Stomach (tissue), 9 donors: ENCODE results near the gene GLRA3. TPM values are rescaled to one million over a fixed set of nuclear protein-coding genes. Genes with fewer than 3 reads are reported as not detected.

Experiments
- DNase-seq, 2 donors: peaks; one replicate each; pipeline versions ENCODE4 v3.0.0 to v3.0.0-alpha.2; 2013 to 2019
- H3K27ac ChIP-seq, 5 donors: fragments of 200-600 bp in 4 of 5; sonication (generic) in 4 of 5; one replicate each; pipeline ENCODE4 v1.5.1; 2013 to 2019; ENCODE audit warnings: mild to moderate bottlenecking in 1 of 5, moderate library complexity in 1 of 5
- H3K27me3 ChIP-seq, 3 donors: fragments of 200-600 bp; sonication (generic); one replicate each; pipeline ENCODE4 v1.5.1; 2017 to 2019; ENCODE audit warnings: mixed run types in 1 of 3
- H3K36me3 ChIP-seq, 4 donors: fragments of 200-600 bp; sonication (generic); 1 replicate in 3 of 4; 2 replicates in 1 of 4; pipeline ENCODE4 v1.5.1; 2016 to 2019
- H3K4me1 ChIP-seq, 4 donors: fragments of 200-600 bp; sonication (generic); one replicate each; pipeline ENCODE4 v1.5.1; 2016 to 2019
- H3K4me3 ChIP-seq, 4 donors: fragments of 200-600 bp; sonication (generic) in 3 of 4; one replicate each; pipeline ENCODE4 v1.5.1; 2016 to 2019; ENCODE audit warnings: mild to moderate bottlenecking in 1 of 4
- H3K9me3 ChIP-seq, 4 donors: fragments of 200-600 bp; sonication (generic); one replicate each; pipeline ENCODE4 v1.5.1; 2016 to 2019
- EP300 ChIP-seq: sonication (generic); formaldehyde crosslinking; IDR thresholded peaks from one replicate; pipeline ENCODE4 v1.6.1; 2017; ENCODE audit warnings: antibody characterized with exemption
- POLR2A ChIP-seq, 4 donors: fragments of 450-650 bp; IDR thresholded peaks; one replicate each; pipeline ENCODE4 v1.6.1; 2016; ENCODE audit warnings: antibody characterized with exemption in 4 of 4, control low read depth in 2 of 4, mild to moderate bottlenecking in 1 of 4, moderate library complexity in 1 of 4
- POLR2AphosphoS5 ChIP-seq, 3 donors: sonication (generic); formaldehyde crosslinking; IDR thresholded peaks; one replicate each; pipeline ENCODE4 v1.6.1; 2016; ENCODE audit warnings: antibody characterized with exemption in 3 of 3
- WGBS, 5 donors: extraction: QIAGEN DNeasy Blood & Tissue Kit in 3 of 5; methylation state at CpG; one replicate each; pipeline versions ENCODE4 v1.1.5 to v1.1.7; 2013 to 2018; 5-methylcytosine and 5-hydroxymethylcytosine counted together
- intact Hi-C: fragments of 100-400 bp; cut with DNase I; formaldehyde crosslinking; loops from one replicate; pipeline ENCODE4 v1.15.1; 2023; ENCODE audit warnings: low total_unique reads
- polyA plus RNA-seq, 3 donors: library from polyadenylated mRNA; stranded (reverse); fragments of 200-250 nt; gene quantifications; one replicate each; pipeline ENCODE4 v1.2.3, GENCODE V29; 2013
- total RNA-seq, 5 donors: library from RNA; depleted of rRNA; stranded (reverse); fragments of >200 nt; gene quantifications; one replicate each; pipeline versions ENCODE4 v1.1.0 to v1.2.3, GENCODE V29; 2014 to 2016
- TF ChIP-seq, protein P1 (sequence below), 7 experiments: fragments of 450-650 bp in 4 of 7; fragments of 200-600 bp in 3 of 7; sonication (generic) in 3 of 7; IDR thresholded peaks; one replicate each; pipeline ENCODE4 v1.5.1; 2016 to 2019; ENCODE audit warnings: antibody characterized with exemption in 7 of 7, control low read depth in 2 of 7, mild to moderate bottlenecking in 1 of 7
- donor health status: healthy with polysubstance abuse.
- donor health status: Bipolar disorder and iron deficiency.
- donor health status: healthy.

Gene GLRA3
- total and polyA plus RNA-seq, 8 donors: 0.06 to 0.18 TPM; not detected in 6

DNA sequence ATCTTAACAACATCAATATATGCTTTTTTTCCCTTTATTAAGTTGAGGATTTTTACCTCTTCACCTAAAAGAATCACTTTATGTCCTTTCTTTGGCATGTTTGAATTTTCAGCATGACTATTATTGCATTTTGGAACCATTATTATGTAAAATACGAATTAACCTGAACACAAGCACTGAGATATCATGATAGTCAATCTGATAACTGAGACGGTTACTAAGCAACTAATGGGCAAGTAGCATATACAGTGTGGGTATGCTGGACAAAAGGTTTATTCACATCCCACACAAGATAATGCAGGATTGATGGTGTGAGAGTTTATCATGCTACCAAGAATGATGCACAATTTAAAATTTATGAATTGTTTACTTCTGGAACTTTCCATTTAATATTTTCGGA is 24.6 kb upstream of the GLRA3 start:
- H3K9me3 ChIP-seq: no peaks in the 10 kb centered on the region
- 51 to 67% (median 62%) methylated on average over 3 of the region's 3 CpGs for WGBS, 5 donors
- no peak for DNase-seq
- TF ChIP-seq, protein P1, sequence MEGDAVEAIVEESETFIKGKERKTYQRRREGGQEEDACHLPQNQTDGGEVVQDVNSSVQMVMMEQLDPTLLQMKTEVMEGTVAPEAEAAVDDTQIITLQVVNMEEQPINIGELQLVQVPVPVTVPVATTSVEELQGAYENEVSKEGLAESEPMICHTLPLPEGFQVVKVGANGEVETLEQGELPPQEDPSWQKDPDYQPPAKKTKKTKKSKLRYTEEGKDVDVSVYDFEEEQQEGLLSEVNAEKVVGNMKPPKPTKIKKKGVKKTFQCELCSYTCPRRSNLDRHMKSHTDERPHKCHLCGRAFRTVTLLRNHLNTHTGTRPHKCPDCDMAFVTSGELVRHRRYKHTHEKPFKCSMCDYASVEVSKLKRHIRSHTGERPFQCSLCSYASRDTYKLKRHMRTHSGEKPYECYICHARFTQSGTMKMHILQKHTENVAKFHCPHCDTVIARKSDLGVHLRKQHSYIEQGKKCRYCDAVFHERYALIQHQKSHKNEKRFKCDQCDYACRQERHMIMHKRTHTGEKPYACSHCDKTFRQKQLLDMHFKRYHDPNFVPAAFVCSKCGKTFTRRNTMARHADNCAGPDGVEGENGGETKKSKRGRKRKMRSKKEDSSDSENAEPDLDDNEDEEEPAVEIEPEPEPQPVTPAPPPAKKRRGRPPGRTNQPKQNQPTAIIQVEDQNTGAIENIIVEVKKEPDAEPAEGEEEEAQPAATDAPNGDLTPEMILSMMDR (IDR thresholded peaks at IDR 0.05): no peak
- TF ChIP-seq POLR2AphosphoS5 (IDR thresholded peaks at IDR 0.05) (no peak), EP300 (no peak), POLR2A (IDR thresholded peaks at IDR 0.05) (no peak)
- H3K4me1 ChIP-seq: no peaks in the 10 kb centered on the region
- H3K36me3 ChIP-seq: no peaks in the 10 kb centered on the region
- no peak overlapping the region for H3K4me3 ChIP-seq
- H3K27me3 ChIP-seq: no peaks in the 10 kb centered on the region
- intact Hi-C loops: no loop called here
- no peak overlapping the region for H3K27ac ChIP-seq

DNA sequence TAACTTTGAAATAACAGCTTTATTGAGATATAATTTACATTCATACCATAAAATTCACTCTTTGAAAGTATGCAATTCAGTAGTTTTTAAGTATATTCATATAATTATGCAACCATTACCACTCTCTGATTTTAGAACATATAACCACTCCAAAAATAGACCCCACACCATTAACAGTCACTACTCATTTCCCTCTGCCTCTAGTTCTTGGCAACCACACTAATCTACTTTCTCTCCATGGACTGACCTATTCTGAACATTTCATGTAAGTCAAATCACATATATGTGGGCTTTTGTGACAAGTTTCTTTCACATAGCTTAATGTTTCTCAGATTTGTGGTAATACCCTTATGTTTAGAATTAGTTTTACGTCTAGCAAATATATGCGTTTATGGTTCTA is 19.5 kb upstream of the GLRA3 start:
- Histone ChIP-seq H3K27me3 (no peaks in the 10 kb centered on the region), H3K27ac (no peak overlapping the region), H3K4me3 (no peak overlapping the region), H3K36me3 (no peaks in the 10 kb centered on the region), H3K4me1 (no peaks in the 10 kb centered on the region), H3K9me3 (no peaks in the 10 kb centered on the region)
- no peak for DNase-seq
- no peak for TF ChIP-seq POLR2A (IDR thresholded peaks at IDR 0.05)
- no peak for TF ChIP-seq POLR2AphosphoS5 (IDR thresholded peaks at IDR 0.05)
- no peak for TF ChIP-seq EP300
- WGBS, 5 donors: 78 to 87% (median 83%) methylated on average over 2 of the region's 2 CpGs
- intact Hi-C loops: no loop called here

DNA sequence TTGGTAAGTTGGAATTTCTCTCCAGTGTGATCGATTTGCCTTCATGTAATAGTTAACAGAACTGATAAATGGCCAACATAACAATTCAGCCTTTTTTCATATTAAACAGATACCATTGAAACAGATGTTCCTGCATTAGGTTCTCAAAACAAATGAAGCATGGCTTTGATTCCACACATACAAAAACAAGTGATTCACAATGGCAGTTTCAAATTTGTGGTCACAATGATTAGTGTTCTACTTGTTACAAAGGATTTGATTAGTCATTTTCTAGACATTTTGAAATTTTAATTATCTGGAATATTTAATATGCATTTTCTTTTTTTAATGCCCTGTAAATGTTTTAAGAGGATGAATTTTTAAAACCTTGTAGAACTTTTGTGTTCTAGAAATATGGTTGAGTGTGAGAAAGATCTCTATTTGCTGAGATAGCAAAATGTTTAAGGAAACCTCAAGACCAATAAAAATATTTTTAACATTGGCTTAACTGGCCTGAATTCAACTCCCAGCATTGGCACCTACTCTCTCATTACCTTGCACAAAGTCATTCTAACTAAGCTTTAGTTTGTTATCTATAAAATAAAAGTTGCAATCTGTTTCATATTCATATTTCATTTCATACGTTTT is 18.9 kb upstream of the GLRA3 start:
- no peaks in the 10 kb centered on the region for H3K27me3 ChIP-seq
- DNase-seq: no peak
- intact Hi-C loops: no loop called here
- 64 to 65% (median 65%) methylated on average over 2 of the region's 2 CpGs for WGBS, 5 donors
- H3K36me3 ChIP-seq: no peaks in the 10 kb centered on the region
- no peaks in the 10 kb centered on the region for H3K9me3 ChIP-seq
- H3K27ac ChIP-seq: no peak overlapping the region
- no peaks in the 10 kb centered on the region for H3K4me1 ChIP-seq
- TF ChIP-seq POLR2A (IDR thresholded peaks at IDR 0.05): no peak
- TF ChIP-seq, protein P1 (IDR thresholded peaks at IDR 0.05): no peak
- no peak for TF ChIP-seq POLR2AphosphoS5 (IDR thresholded peaks at IDR 0.05)
- no peak for TF ChIP-seq EP300
- H3K4me3 ChIP-seq: no peak overlapping the region

- intact Hi-C loops: no loop called here
- Histone ChIP-seq H3K27me3 (no peaks in the 10 kb centered on the region), H3K36me3 (no peaks in the 10 kb centered on the region), H3K4me1 (no peaks in the 10 kb centered on the region), H3K4me3 (no peak overlapping the region), H3K27ac (no peak overlapping the region), H3K9me3 (no peaks in the 10 kb centered on the region)
- TF ChIP-seq EP300: no peak
- TF ChIP-seq, protein P1 (IDR thresholded peaks at IDR 0.05): no peak
- no peak for TF ChIP-seq POLR2AphosphoS5 (IDR thresholded peaks at IDR 0.05)
- TF ChIP-seq POLR2A (IDR thresholded peaks at IDR 0.05): no peak
- DNase-seq: no peak
These were observed 6.5 kb upstream of the GLRA3 start for GRCh38 chr4:174835536-174835935.

DNA sequence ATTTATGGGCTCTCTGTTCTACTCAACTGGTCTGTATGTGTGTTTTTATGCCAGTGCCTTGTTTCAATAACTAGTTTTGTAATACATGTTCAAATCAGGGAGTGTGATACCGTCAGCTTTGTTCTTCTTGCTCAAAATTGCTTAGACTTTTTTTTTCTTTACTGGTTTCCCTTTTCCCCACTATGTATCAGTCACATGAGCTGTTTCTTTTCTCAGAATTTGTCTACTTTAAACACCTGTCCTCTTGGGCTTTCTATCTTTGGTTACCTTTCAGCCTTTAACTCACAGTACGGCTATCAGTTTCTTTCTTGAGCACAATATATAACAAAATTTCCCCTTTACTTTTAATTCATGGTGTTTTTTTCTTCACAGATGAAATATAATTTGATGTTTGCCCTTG is 5.4 kb upstream of the GLRA3 start:
- DNase-seq: no peak
- no peak for TF ChIP-seq POLR2A (IDR thresholded peaks at IDR 0.05)
- TF ChIP-seq, protein P1 (IDR thresholded peaks at IDR 0.05): no peak
- TF ChIP-seq EP300: no peak
- TF ChIP-seq POLR2AphosphoS5 (IDR thresholded peaks at IDR 0.05): no peak
- H3K9me3 ChIP-seq: no peaks in the 10 kb centered on the region
- H3K27ac ChIP-seq: no peak overlapping the region
- H3K27me3 ChIP-seq: peaks cover 0 to 3% (median under 1%) of the 10 kb centered on the region in 3 donors
- no peaks in the 10 kb centered on the region for H3K36me3 ChIP-seq
- H3K4me1 ChIP-seq: peaks cover 0 to 2% (median under 1%) of the 10 kb centered on the region in 4 donors
- H3K4me3 ChIP-seq: no peak overlapping the region
- intact Hi-C loops: no loop called here
- WGBS, 5 donors: 68 to 85% (median 83%) methylated on average over 2 of the region's 2 CpGs
